ENCODE results near the gene SLC10A3. TPM values are rescaled to one million over a fixed set of nuclear protein-coding genes. Genes with fewer than 3 reads are reported as not detected.

SLC10A3 gene
- total RNA-seq, 2 experiments from 2014 or later, result 27.0 to 27.6 TPM

DNA sequence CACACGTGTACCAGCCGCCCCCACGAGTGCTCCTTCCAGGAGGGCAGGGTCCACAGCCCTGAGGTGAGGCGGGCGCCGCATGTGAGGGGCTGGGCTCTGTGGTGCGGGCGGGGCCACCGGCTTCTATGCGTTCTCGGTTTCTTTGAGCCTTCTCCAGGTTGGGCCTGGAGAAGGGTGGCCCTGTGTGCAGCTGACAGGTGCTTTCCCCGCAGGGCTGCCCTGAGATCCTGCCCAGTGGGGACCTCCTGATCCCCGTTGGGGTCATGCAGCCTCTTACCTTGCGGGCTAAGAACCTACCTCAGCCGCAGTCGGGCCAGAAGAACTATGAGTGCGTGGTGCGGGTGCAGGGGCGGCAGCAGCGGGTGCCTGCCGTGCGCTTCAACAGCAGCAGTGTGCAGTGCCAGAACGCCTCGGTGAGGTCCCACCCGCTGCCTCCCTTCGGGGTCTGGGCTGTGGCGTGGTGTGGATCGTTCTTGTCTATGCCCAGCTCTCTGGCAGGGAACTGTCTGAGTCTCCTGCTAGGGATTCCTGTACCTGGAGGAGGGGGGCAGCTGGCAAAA, 25.5 kb downstream of the SLC10A3 start:
- ChIA-PET CTCF (no interaction called here), POLR2A (no interaction called here)
- H3K27ac Mint-ChIP-seq, result no peak overlapping the region
- H3K36me3 Mint-ChIP-seq (ENCODE audit: low read depth), result peaks cover 13% of the 10 kb centered on the region
- H3K27me3 Mint-ChIP-seq, result no peaks in the 10 kb centered on the region
- no peaks in the 10 kb centered on the region for H3K9me3 Mint-ChIP-seq
- no peak overlapping the region for H3K4me3 Mint-ChIP-seq
- no peak for DNase-seq
- peaks cover 4% of the 10 kb centered on the region for H3K4me1 Mint-ChIP-seq

- no peak for DNase-seq
- peaks cover 6% of the 10 kb centered on the region for H3K36me3 Mint-ChIP-seq (ENCODE audit: low read depth)
- CTCF ChIA-PET, result no interaction called here
- no peak overlapping the region for H3K27ac Mint-ChIP-seq
- peaks cover 8% of the 10 kb centered on the region for H3K4me1 Mint-ChIP-seq
- no peak overlapping the region for H3K4me3 Mint-ChIP-seq
- POLR2A ChIA-PET, result no interaction called here
- no peaks in the 10 kb centered on the region for H3K9me3 Mint-ChIP-seq
- H3K27me3 Mint-ChIP-seq, result no peaks in the 10 kb centered on the region
Measured at GRCh38 chrX:154463611-154464220, 26.7 kb downstream of the SLC10A3 start.

DNA sequence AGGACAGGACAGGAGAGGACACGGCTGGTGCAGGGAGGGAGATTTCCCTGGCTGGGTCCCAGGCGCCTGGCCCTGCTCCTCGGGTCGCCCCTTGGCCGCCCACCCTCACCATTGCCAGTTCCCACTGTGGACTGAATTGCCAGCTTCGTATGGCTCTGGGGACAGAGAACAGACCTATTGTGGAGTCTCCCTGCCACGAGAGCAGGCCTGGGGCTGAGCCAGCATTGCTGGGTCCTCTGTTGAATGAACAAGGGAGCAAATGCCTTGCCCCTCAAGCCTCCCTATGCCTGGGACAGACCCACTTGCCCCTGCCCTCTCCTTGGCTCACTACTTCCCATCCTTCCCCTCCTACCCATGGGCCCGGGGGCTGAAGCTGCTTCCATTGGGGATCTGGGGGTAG, 28.0 kb downstream of the SLC10A3 start:
- Mint-ChIP-seq H3K36me3 (ENCODE audit: low read depth) (peaks cover 5% of the 10 kb centered on the region), H3K27me3 (no peaks in the 10 kb centered on the region), H3K4me1 (peaks cover 9% of the 10 kb centered on the region), H3K4me3 (no peak overlapping the region), H3K27ac (no peak overlapping the region), H3K9me3 (no peaks in the 10 kb centered on the region)
- DNase-seq, result no peak
- POLR2A ChIA-PET, result no interaction called here
- CTCF ChIA-PET, result no interaction called here

DNA sequence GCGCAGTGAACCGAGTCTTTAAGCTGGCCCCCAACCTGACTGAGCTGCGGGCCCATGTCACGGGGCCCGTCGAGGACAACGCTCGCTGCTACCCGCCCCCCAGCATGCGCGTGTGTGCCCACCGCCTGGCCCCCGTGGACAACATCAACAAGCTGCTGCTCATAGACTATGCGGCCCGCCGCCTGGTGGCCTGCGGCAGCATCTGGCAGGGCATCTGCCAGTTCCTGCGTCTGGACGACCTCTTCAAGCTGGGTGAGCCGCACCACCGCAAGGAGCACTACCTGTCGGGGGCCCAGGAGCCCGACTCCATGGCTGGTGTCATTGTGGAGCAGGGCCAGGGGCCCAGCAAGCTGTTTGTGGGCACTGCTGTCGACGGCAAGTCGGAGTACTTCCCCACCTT, 30.1 kb downstream of the SLC10A3 start:
- peaks cover 13% of the 10 kb centered on the region for H3K4me1 Mint-ChIP-seq
- ChIA-PET CTCF (no interaction called here), POLR2A (no interaction called here)
- H3K27me3 Mint-ChIP-seq, result no peaks in the 10 kb centered on the region
- no peak overlapping the region for H3K27ac Mint-ChIP-seq
- peaks cover 5% of the 10 kb centered on the region for H3K36me3 Mint-ChIP-seq (ENCODE audit: low read depth)
- no peak overlapping the region for H3K4me3 Mint-ChIP-seq
- no peaks in the 10 kb centered on the region for H3K9me3 Mint-ChIP-seq
- no peak for DNase-seq

GRCh38 chrX:154459832-154460231, 30.6 kb downstream of the SLC10A3 start:
- H3K4me1 Mint-ChIP-seq, result peaks cover 13% of the 10 kb centered on the region
- CTCF ChIA-PET, result interaction anchor here (0.8 kb wide), 1 partner anchor 67 kb away, joined by 3 read pairs; no protein-coding TSS in a partner anchor
- POLR2A ChIA-PET, result interaction anchor here (1.4 to 1.9 kb wide), 4 partner anchors 17 to 67 kb away, joined by 4 to 11 read pairs (median 5); partner anchors contain the start of genes RPL10 and UBL4A
- peaks cover 5% of the 10 kb centered on the region for H3K36me3 Mint-ChIP-seq (ENCODE audit: low read depth)
- no peak overlapping the region for H3K27ac Mint-ChIP-seq
- DNase-seq, result no peak
- no peaks in the 10 kb centered on the region for H3K27me3 Mint-ChIP-seq
- H3K9me3 Mint-ChIP-seq, result no peaks in the 10 kb centered on the region
- H3K4me3 Mint-ChIP-seq, result no peak overlapping the region

DNA sequence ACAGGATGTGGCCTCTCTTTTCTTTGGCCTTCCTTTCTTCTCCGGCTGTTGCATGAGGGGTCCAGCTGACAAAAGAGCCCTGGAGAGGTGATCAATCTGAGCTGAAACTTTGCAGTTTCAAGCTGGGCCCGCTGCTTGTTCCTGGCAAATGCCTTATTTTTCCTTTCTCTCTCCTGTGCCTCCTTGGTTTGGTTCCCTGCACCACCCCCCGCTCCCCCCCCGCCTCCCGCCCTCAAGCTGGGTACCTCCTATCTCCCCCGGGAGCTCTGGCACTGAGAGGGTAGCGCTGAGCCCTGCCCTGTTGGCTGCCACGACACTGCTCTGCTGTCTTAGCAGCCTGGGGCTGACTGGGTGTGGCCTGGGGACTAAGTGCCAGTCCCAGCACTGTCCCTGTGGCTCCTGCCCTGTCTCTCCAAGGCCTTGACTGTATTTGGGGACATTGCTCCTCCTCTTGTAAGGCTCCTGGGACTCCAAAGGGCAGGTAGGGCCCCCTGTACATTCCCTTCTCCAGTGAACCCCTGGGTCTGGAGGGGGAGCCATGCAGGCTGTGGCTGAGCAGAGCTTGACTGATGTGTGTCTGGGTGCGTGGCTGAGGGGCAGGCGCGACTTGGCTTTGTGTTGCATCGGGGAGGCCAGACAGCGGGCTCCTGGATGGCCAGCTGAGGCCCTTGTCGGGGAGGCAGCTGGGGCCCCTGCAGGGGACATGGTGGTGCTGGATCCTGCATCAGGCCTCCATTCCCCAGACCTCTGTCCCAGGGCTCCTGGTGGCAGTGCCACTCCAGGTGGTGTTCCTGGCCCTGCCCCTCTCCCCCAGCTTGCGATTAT, 31.3 kb downstream of the SLC10A3 start:
- CTCF ChIA-PET, result interaction anchor here (0.6 to 0.8 kb wide), 2 partner anchors 68 to 162 kb away, joined by 3 read pairs; no protein-coding TSS in a partner anchor
- Mint-ChIP-seq H3K9me3 (no peaks in the 10 kb centered on the region), H3K36me3 (ENCODE audit: low read depth) (peaks cover 11% of the 10 kb centered on the region), H3K27ac (peak overlapping the region; percentile 63), H3K4me3 (peak overlapping the region; percentile 79), H3K4me1 (peaks cover 13% of the 10 kb centered on the region), H3K27me3 (no peaks in the 10 kb centered on the region)
- peak; percentile 28 for DNase-seq
- POLR2A ChIA-PET, result interaction anchor here (0.9 to 2.6 kb wide), 10 partner anchors 15 to 85 kb away, joined by 3 to 14 read pairs (median 4); partner anchors contain the start of genes FAM50A, FLNA, RPL10 and SLC10A3

GRCh38 chrX:154458116-154458953, 32.1 kb downstream of the SLC10A3 start, which contains the start of gene PLXNA3:
Gene PLXNA3 (plus strand): TSS chrX:154458281. CDS start chrX:154460184, 1,903 bp downstream.
- ChIA-PET POLR2A (interaction anchor here (0.9 to 2.6 kb wide), 14 partner anchors 15 to 84 kb away, joined by 3 to 14 read pairs (median 4); partner anchors contain the start of genes FAM50A, FLNA, RPL10 and SLC10A3), CTCF (interaction anchor here (0.6 kb wide), 1 partner anchor 161 kb away, joined by 3 read pairs; no protein-coding TSS in a partner anchor)
- peak within 1 kb of the TSS; percentile 88 for H3K27ac Mint-ChIP-seq
- H3K27me3 Mint-ChIP-seq, result no peaks in the 10 kb centered on the region
- H3K4me3 Mint-ChIP-seq, result peak within 1 kb of the TSS; percentile 92
- peak; percentile 62 for DNase-seq
- no peaks in the 10 kb centered on the region for H3K9me3 Mint-ChIP-seq
- peaks cover 11% of the 10 kb centered on the region for H3K36me3 Mint-ChIP-seq (ENCODE audit: low read depth)
- peaks cover 13% of the 10 kb centered on the region for H3K4me1 Mint-ChIP-seq

- Mint-ChIP-seq H3K27ac (peak overlapping the region; percentile 88), H3K27me3 (no peaks in the 10 kb centered on the region), H3K4me1 (peaks cover 13% of the 10 kb centered on the region), H3K4me3 (peak overlapping the region; percentile 92), H3K36me3 (ENCODE audit: low read depth) (peaks cover 13% of the 10 kb centered on the region), H3K9me3 (no peaks in the 10 kb centered on the region)
- DNase-seq, result peak; percentile 61
- ChIA-PET POLR2A (interaction anchor here (1.0 to 2.6 kb wide), 6 partner anchors 16 to 84 kb away, joined by 3 to 14 read pairs (median 4); partner anchors contain the start of genes FLNA, RPL10, SLC10A3 and UBL4A), CTCF (no interaction called here)
Measured at GRCh38 chrX:154457491-154458115, 32.8 kb downstream of the SLC10A3 start.

- Mint-ChIP-seq H3K4me1 (peaks cover 5% of the 10 kb centered on the region), H3K4me3 (no peak overlapping the region), H3K36me3 (ENCODE audit: low read depth) (peaks cover 20% of the 10 kb centered on the region), H3K27me3 (no peaks in the 10 kb centered on the region), H3K9me3 (no peaks in the 10 kb centered on the region), H3K27ac (no peak overlapping the region)
- DNase-seq, result no peak
- CTCF ChIA-PET, result no interaction called here
- POLR2A ChIA-PET, result no interaction called here
Measured at GRCh38 chrX:154452823-154453222, 37.6 kb downstream of the SLC10A3 start.

DNA sequence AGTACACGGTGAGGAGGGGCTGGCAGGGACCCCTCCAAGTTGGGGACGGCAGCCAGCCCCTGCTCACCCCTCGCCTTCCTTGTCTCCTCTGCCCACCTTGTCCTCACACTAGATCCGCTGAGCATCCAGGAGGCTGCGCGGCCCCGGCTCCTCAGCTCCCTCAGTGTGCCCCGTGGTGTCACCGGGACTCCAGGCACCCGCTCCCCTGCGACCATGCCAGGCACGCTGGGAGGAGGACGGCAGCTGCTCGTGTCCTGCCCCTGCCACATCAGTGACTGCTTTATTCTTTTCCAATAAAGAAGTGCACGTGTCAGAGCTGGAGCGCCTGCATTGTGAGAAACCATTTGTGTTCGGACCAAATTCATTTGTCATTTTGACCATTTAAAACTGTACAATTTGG, 40.1 kb downstream of the SLC10A3 start:
- POLR2A ChIA-PET, result interaction anchor here (1.3 kb wide), 1 partner anchor 14 kb away, joined by 3 read pairs; no protein-coding TSS in a partner anchor
- no peaks in the 10 kb centered on the region for H3K9me3 Mint-ChIP-seq

DNA sequence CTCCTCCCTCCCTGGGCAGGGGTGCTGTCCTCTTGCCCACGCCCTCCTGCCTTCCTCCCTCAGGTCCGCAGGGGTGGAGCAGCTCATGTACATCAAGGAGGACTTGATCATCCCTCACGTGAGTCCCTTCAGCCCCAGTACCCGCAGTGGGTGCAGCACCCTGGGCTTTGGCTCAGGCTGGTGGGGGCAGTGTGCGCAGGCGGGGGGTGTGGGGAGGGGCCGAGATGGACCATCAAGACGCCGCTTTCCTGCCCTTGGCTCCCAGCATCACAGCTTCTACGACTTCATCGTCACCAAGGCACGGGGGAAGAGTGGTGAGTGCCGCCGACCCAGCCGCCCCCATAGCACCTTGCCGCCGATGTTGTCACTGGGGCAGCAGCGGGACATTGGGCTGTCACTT, 40.8 kb downstream of the SLC10A3 start:
- DNase-seq, result no peak
- H3K27ac Mint-ChIP-seq, result no peak overlapping the region
- ChIA-PET POLR2A (interaction anchor here (1.3 kb wide), 1 partner anchor 14 kb away, joined by 3 read pairs; no protein-coding TSS in a partner anchor), CTCF (interaction anchor here (0.7 kb wide), 1 partner anchor 463 kb away, joined by 3 read pairs; no protein-coding TSS in a partner anchor)
- peaks cover 28% of the 10 kb centered on the region for H3K36me3 Mint-ChIP-seq (ENCODE audit: low read depth)
- H3K9me3 Mint-ChIP-seq, result no peaks in the 10 kb centered on the region
- no peaks in the 10 kb centered on the region for H3K27me3 Mint-ChIP-seq
- H3K4me3 Mint-ChIP-seq, result no peak overlapping the region
- H3K4me1 Mint-ChIP-seq, result peaks cover 14% of the 10 kb centered on the region

More for the DNA sequence above, 40.1 kb downstream of the SLC10A3 start:
- CTCF ChIA-PET, result no interaction called here
- H3K36me3 Mint-ChIP-seq (ENCODE audit: low read depth), result peaks cover 29% of the 10 kb centered on the region
- no peak overlapping the region for H3K27ac Mint-ChIP-seq
- no peaks in the 10 kb centered on the region for H3K27me3 Mint-ChIP-seq
- H3K4me1 Mint-ChIP-seq, result peaks cover 9% of the 10 kb centered on the region
- no peak for DNase-seq
- no peak overlapping the region for H3K4me3 Mint-ChIP-seq

- Mint-ChIP-seq H3K9me3 (no peaks in the 10 kb centered on the region), H3K4me3 (no peak overlapping the region), H3K27me3 (no peaks in the 10 kb centered on the region), H3K36me3 (ENCODE audit: low read depth) (peaks cover 23% of the 10 kb centered on the region), H3K4me1 (peaks cover 15% of the 10 kb centered on the region), H3K27ac (no peak overlapping the region)
- ChIA-PET POLR2A (no interaction called here), CTCF (no interaction called here)
- no peak for DNase-seq
Measured at GRCh38 chrX:154448484-154448883, 41.9 kb downstream of the SLC10A3 start.
